PC-9 (cell line): ENCODE measurements around the gene OXTR. TPM values are rescaled to one million over a fixed set of nuclear protein-coding genes. Genes with fewer than 3 reads are reported as not detected.

ENCODE experiments used
- BruUV-seq: library from RNA; stranded (reverse); fragments of 400-500 nt; replicated peaks from 2 replicates; lab custom pipeline; 2021; lab: Mats Ljungman, UMichigan
- CTCF ChIA-PET: fragments of 300-600 bp; sonication (Branson Sonifier 250); formaldehyde crosslinking; loops from one replicate; lab custom pipeline; 2022; ENCODE audit warnings: antibody characterized with exemption; lab: Charles Lee
- POLR2A ChIA-PET: fragments of 300-600 bp; sonication (Branson Sonifier 250); formaldehyde crosslinking; loops from one replicate; lab custom pipeline; 2022; ENCODE audit warnings: antibody characterized with exemption; ENCODE audit not compliant: unreplicated experiment; lab: Charles Lee
- DNase-seq, 2 experiments: peaks; one replicate each; pipeline versions ENCODE4 v3.0.0 to v3.0.0-alpha.2; 2015 to 2022; ENCODE audit warnings: mixed read lengths in 1 of 2
- H2AFZ ChIP-seq: fragments of 200-600 bp; sonication (generic); 2 replicates; pipeline ENCODE4 v1.8.1; 2017; ENCODE audit warnings: antibody characterized with exemption
- H3F3A ChIP-seq: fragments of 200-600 bp; sonication (generic); 2 replicates; pipeline ENCODE4 v1.8.1; 2017; ENCODE audit warnings: antibody characterized with exemption, mild to moderate bottlenecking, low read depth; ENCODE audit not compliant: insufficient read depth
- H3K27ac ChIP-seq: fragments of 200-600 bp; sonication (generic); 2 replicates; pipeline ENCODE4 v1.6.1; 2016; ENCODE audit warnings: mixed run types
- H3K27me3 ChIP-seq: fragments of 200-600 bp; sonication (generic); 2 replicates; pipeline ENCODE4 v1.6.1; 2016; ENCODE audit warnings: low read depth, mixed run types; ENCODE audit not compliant: insufficient read depth
- H3K36me3 ChIP-seq: fragments of 200-600 bp; sonication (generic); 2 replicates; pipeline ENCODE4 v1.6.1; 2016; ENCODE audit warnings: low read depth, mixed run types
- H3K4me1 ChIP-seq: fragments of 200-600 bp; sonication (generic); replicated peaks from 2 replicates; pipeline ENCODE4 v1.6.1; 2016; ENCODE audit warnings: mixed run types; ENCODE audit not compliant: insufficient read depth
- H3K4me2 ChIP-seq: fragments of 200-600 bp; sonication (generic); 2 replicates; pipeline ENCODE4 v1.6.1; 2017; ENCODE audit warnings: mixed run types
- H3K4me3 ChIP-seq: fragments of 200-600 bp; sonication (generic); 2 replicates; pipeline ENCODE4 v1.6.1; 2016; ENCODE audit warnings: mixed run types
- H3K79me2 ChIP-seq: fragments of 200-600 bp; sonication (generic); 2 replicates; pipeline ENCODE4 v1.6.1; 2017; ENCODE audit warnings: low read depth, mixed run types
- H3K9me2 ChIP-seq: fragments of 200-600 bp; sonication (generic); 2 replicates; pipeline ENCODE4 v1.8.1; 2017; ENCODE audit warnings: mild to moderate bottlenecking; ENCODE audit not compliant: insufficient read depth
- H3K9me3 ChIP-seq: fragments of 200-600 bp; sonication (generic); 2 replicates; pipeline ENCODE4 v1.8.1; 2016; ENCODE audit warnings: low read depth; ENCODE audit not compliant: insufficient read depth
- H4K20me1 ChIP-seq: fragments of 200-600 bp; sonication (generic); 2 replicates; pipeline ENCODE4 v1.8.1; 2017; ENCODE audit not compliant: insufficient read depth
- CTCF ChIP-seq: fragments of 200-600 bp; sonication (generic); conservative IDR thresholded peaks from 2 replicates; pipeline ENCODE4 v1.6.1; 2017; ENCODE audit warnings: mixed run types, antibody characterized with exemption, mild to moderate bottlenecking, moderate library complexity
- EZH2 ChIP-seq: fragments of 200-600 bp; sonication (generic); IDR thresholded peaks from 2 replicates; pipeline ENCODE4 v1.8.0; 2017; ENCODE audit warnings: antibody characterized with exemption, low read depth
- intact Hi-C: fragments of 100-400 bp; cut with micrococcal nuclease; formaldehyde crosslinking; loops from one replicate; pipeline ENCODE4 v1.10.0; 2022; ENCODE audit not compliant: unreplicated experiment
- total RNA-seq: library from RNA; stranded (reverse); gene quantifications from 2 replicates; pipeline ENCODE4 v1.2.3, GENCODE V29; 2021

OXTR gene
- total RNA-seq, 1 experiment from 2014 or later: 3.4 TPM

GRCh38 chr3:8761866-8762265 lies 7.5 kb downstream of the OXTR start:
- no peaks in the 10 kb centered on the region for H3K27me3 ChIP-seq
- intact Hi-C loops: no loop called here
- no peak overlapping the region for H2AFZ ChIP-seq
- no peaks in the 10 kb centered on the region for H3K9me2 ChIP-seq
- no peaks in the 10 kb centered on the region for H3K36me3 ChIP-seq
- no peak for DNase-seq
- CTCF ChIA-PET: no interaction called here
- POLR2A ChIA-PET: interaction anchor here (0.7 kb wide), 1 partner anchor 98 kb away, joined by 3 read pairs; no protein-coding TSS in a partner anchor
- TF ChIP-seq CTCF (no peak), EZH2 (no peak)
- no peaks in the 10 kb centered on the region for H3K9me3 ChIP-seq
- H3K4me3 ChIP-seq: no peak overlapping the region
- no TSS peak for BruUV-seq
- no peaks in the 10 kb centered on the region for H3F3A ChIP-seq
- H3K4me1 ChIP-seq: no peaks in the 10 kb centered on the region
- H3K79me2 ChIP-seq: no peaks in the 10 kb centered on the region
- no peak overlapping the region for H3K4me2 ChIP-seq
- H3K27ac ChIP-seq: no peak overlapping the region
- no peaks in the 10 kb centered on the region for H4K20me1 ChIP-seq

- Histone ChIP-seq H3K36me3 (no peaks in the 10 kb centered on the region), H3K4me2 (no peak overlapping the region), H3K9me3 (no peaks in the 10 kb centered on the region), H3K4me3 (no peak overlapping the region), H3K79me2 (no peaks in the 10 kb centered on the region), H4K20me1 (no peaks in the 10 kb centered on the region), H3F3A (no peaks in the 10 kb centered on the region), H3K4me1 (no peaks in the 10 kb centered on the region), H3K9me2 (no peaks in the 10 kb centered on the region), H2AFZ (no peak overlapping the region), H3K27me3 (no peaks in the 10 kb centered on the region), H3K27ac (no peak overlapping the region)
- intact Hi-C loops: no loop called here
- BruUV-seq: no TSS peak
- no peak for DNase-seq
- ChIA-PET POLR2A (no interaction called here), CTCF (no interaction called here)
- no peak for TF ChIP-seq EZH2
- TF ChIP-seq CTCF: no peak
Measured at GRCh38 chr3:8760506-8760905, 8.9 kb downstream of the OXTR start.

- Histone ChIP-seq H3K36me3 (no peaks in the 10 kb centered on the region), H2AFZ (no peak overlapping the region), H3K9me3 (no peaks in the 10 kb centered on the region), H3K9me2 (no peaks in the 10 kb centered on the region), H3K4me1 (no peaks in the 10 kb centered on the region), H3K27me3 (no peaks in the 10 kb centered on the region), H3K4me3 (no peak overlapping the region), H3K27ac (no peak overlapping the region), H3F3A (no peaks in the 10 kb centered on the region), H4K20me1 (no peaks in the 10 kb centered on the region), H3K79me2 (no peaks in the 10 kb centered on the region), H3K4me2 (no peak overlapping the region)
- intact Hi-C loops: no loop called here
- ChIA-PET POLR2A (no interaction called here), CTCF (no interaction called here)
- DNase-seq: no peak
- TF ChIP-seq CTCF (no peak), EZH2 (no peak)
- BruUV-seq: no TSS peak
Measured at GRCh38 chr3:8760091-8760490, 9.3 kb downstream of the OXTR start.
